ENCODE measurements around the gene TBC1D22A.

DNA sequence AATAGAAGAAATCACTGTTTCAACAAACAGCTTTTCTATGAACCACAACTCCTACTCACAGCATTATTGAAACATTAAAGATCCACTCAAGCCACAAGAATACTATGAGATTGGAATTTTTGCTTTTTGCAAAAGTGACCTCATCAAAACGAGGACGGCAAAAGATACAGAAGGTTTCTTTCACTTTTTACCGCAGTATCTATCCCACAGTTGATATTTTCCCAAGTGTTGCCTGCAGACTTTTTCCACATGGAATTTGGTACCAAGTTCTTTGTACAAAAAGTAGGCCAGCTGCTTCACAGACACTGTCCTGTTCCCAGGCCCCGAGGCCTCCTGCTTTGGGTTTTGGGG, 204.0 kb downstream of the TBC1D22A start:
- no peak for TF ChIP-seq CTCF (IDR thresholded peaks at IDR 0.05)
- no peak for TF ChIP-seq POLR2A (IDR thresholded peaks at IDR 0.05)

All from heart left ventricle (tissue), 13 donors.